HepG2 (cell line): Measurements from ENCODE around the gene ZFP1. TPM values are rescaled to one million over a fixed set of nuclear protein-coding genes. Genes with fewer than 3 reads are reported as not detected.
A peak's percentile ranks its signal among the peaks of the same experiment; 100 is the strongest.

Source experiments
- ELF3 ChIP-seq: IDR thresholded peaks from 2 replicates; pipeline ENCODE4 v1.6.1; 2016; ENCODE audit warnings: missing genetic modification reagents, missing compliant biosample characterization
- FOXK1 ChIP-seq: sonication (generic); formaldehyde crosslinking; IDR thresholded peaks from 2 replicates; pipeline ENCODE4 v1.4.0; 2020; ENCODE audit warnings: low read depth, missing genetic modification reagents, borderline replicate concordance
- MEIS2 ChIP-seq: sonication (generic); formaldehyde crosslinking; IDR thresholded peaks from 2 replicates; pipeline ENCODE4 v1.9.0; 2021; ENCODE audit warnings: mild to moderate bottlenecking, missing genetic modification reagents
- NR2F6 ChIP-seq, 2 experiments: IDR thresholded peaks; 2 replicates each; pipeline ENCODE4 v1.6.1; 2016; ENCODE audit warnings: antibody characterized with exemption in 1 of 2, mild to moderate bottlenecking in 1 of 2
- RFX3 ChIP-seq: IDR thresholded peaks from 2 replicates; pipeline ENCODE4 v1.6.1; 2016; ENCODE audit warnings: missing biosample characterization, missing genetic modification reagents
- ZBTB25 ChIP-seq: IDR thresholded peaks from 2 replicates; pipeline ENCODE4 v1.6.1; 2018; ENCODE audit warnings: missing genetic modification reagents
- ZBTB3 ChIP-seq: sonication (generic); formaldehyde crosslinking; IDR thresholded peaks from 2 replicates; pipeline ENCODE4 v1.4.0; 2020; ENCODE audit warnings: low read depth, mild to moderate bottlenecking, moderate library complexity, missing genetic modification reagents, borderline replicate concordance
- ZBTB4 ChIP-seq: sonication (generic); formaldehyde crosslinking; IDR thresholded peaks from 2 replicates; pipeline ENCODE4 v1.4.0; 2020; ENCODE audit warnings: missing genetic modification reagents, mild to moderate bottlenecking, borderline replicate concordance
- ZNF292 ChIP-seq: sonication (generic); formaldehyde crosslinking; IDR thresholded peaks from 2 replicates; pipeline ENCODE4 v1.8.1; 2022; ENCODE audit warnings: mild to moderate bottlenecking, low read depth, missing genetic modification reagents, borderline replicate concordance
- ZNF687 ChIP-seq: sonication (generic); formaldehyde crosslinking; IDR thresholded peaks from 2 replicates; pipeline ENCODE4 v1.5.1; 2020; ENCODE audit warnings: mild to moderate bottlenecking, missing genetic modification reagents, moderate library complexity
- ZNF883 ChIP-seq: sonication (generic); formaldehyde crosslinking; IDR thresholded peaks from 2 replicates; pipeline ENCODE4 v1.5.1; 2020; ENCODE audit warnings: mild to moderate bottlenecking, missing genetic modification reagents; ENCODE audit errors: not compliant biosample characterization
- polyA plus RNA-seq, 8 experiments: library from polyadenylated mRNA; depleted of rRNA in 3 of 8; stranded (reverse) in 7 of 8; unstranded in 1 of 8; fragments of >200 nt; fragmentation: Illumina TruSeq in 4 of 8; extraction: Trizol in 4 of 8; gene quantifications; 2 replicates each; pipeline versions ENCODE4 v1.2.1 to v1.2.3, GENCODE V29; 2011 to 2016; ENCODE audit warnings: low read depth in 4 of 8, missing spikeins in 1 of 8, mixed read lengths in 1 of 8; ENCODE audit not compliant: insufficient read depth in 1 of 8
- total RNA-seq, 5 experiments: library from RNA; depleted of rRNA; stranded (reverse); fragments of >200 nt; fragmentation: Illumina TruSeq; extraction: Trizol; gene quantifications; 2 replicates each; pipeline ENCODE4 v1.2.3, GENCODE V29; 2016; ENCODE audit warnings: low read depth in 1 of 5
- TF ChIP-seq, protein P1 (sequence below): sonication (generic); formaldehyde crosslinking; IDR thresholded peaks from 2 replicates; pipeline ENCODE4 v1.5.0; 2020; ENCODE audit warnings: missing genetic modification reagents
- TF ChIP-seq, protein P2 (sequence below): sonication (generic); formaldehyde crosslinking; IDR thresholded peaks from 2 replicates; pipeline ENCODE4 v1.5.0; 2020; ENCODE audit warnings: mild to moderate bottlenecking, missing genetic modification reagents, moderate library complexity
- TF ChIP-seq, protein P3 (sequence below): sonication (generic); formaldehyde crosslinking; IDR thresholded peaks from 2 replicates; pipeline ENCODE4 v1.5.1; 2020; ENCODE audit warnings: mild to moderate bottlenecking, moderate library complexity, missing genetic modification reagents

Gene ZFP1
- total and polyA plus RNA-seq, 2 of the 13 experiments (the other 11 are each of a cell fraction or from before 2014, with no cell fraction given) = 8.3 to 14.0 TPM

DNA sequence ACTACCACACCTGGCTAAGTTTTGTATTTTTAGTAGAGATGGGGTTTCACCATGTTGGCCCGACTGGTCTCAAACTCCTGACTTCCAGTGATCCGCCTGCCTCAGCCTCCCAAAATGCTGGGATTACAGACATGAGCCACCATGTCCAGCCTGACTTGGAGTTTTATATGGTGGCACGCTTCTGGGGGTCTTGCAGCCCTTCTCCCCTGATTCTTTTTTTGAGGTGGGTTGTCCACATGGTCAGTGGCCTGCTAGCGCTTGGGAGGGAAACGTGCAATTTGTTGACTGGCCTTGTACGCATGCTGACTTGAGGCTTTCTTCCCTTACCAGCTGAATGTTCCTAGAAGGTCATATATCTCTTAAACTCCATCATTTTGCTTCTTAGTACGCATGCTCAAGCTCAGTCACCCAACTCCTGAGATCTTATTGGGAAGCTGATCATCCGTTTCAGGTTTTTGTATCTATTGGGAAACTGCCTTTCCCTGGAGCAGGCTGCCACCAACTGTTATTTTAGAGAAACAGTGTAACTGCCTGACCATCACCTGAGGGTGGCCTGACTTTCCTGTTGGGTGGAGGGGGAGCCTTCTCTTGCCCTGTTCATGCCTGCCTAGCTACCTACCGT lies 18.1 kb upstream of the ZFP1 start (continued):
- TF ChIP-seq, protein P1, sequence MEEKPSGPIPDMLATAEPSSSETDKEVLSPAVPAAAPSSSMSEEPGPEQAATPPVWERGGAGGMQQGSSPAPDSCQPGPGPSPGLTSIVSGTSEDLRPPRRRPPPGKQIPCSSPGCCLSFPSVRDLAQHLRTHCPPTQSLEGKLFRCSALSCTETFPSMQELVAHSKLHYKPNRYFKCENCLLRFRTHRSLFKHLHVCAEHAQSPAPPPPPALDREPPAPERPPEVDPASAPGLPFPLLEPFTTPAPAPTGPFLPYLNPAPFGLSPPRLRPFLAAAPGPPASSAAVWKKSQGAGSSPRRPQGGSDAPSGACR (CRISPR knock-in tag) = 0 out of 2 replicates have a peak, but pooled peaks have one; percentile 10
- no peak for TF ChIP-seq ZNF883
- TF ChIP-seq RFX3 = no peak
- 0 out of 2 replicates have a peak, but pooled peaks have one; percentile 37 for TF ChIP-seq ELF3 (CRISPR knock-in tag)
- no peak for TF ChIP-seq ZBTB25 (CRISPR knock-in tag)
- TF ChIP-seq ZNF292 = peak; percentile 1; the same call in 1 of the 2 replicates
- TF ChIP-seq ZNF687 (CRISPR knock-in tag) = peak; percentile 32; the same call in 1 of the 2 replicates
- peak; percentile 3; the same call in 1 of the 2 replicates for TF ChIP-seq FOXK1 (CRISPR knock-in tag)
- TF ChIP-seq, protein P2, sequence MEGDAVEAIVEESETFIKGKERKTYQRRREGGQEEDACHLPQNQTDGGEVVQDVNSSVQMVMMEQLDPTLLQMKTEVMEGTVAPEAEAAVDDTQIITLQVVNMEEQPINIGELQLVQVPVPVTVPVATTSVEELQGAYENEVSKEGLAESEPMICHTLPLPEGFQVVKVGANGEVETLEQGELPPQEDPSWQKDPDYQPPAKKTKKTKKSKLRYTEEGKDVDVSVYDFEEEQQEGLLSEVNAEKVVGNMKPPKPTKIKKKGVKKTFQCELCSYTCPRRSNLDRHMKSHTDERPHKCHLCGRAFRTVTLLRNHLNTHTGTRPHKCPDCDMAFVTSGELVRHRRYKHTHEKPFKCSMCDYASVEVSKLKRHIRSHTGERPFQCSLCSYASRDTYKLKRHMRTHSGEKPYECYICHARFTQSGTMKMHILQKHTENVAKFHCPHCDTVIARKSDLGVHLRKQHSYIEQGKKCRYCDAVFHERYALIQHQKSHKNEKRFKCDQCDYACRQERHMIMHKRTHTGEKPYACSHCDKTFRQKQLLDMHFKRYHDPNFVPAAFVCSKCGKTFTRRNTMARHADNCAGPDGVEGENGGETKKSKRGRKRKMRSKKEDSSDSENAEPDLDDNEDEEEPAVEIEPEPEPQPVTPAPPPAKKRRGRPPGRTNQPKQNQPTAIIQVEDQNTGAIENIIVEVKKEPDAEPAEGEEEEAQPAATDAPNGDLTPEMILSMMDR = peak; percentile 85
- TF ChIP-seq NR2F6 (IDR thresholded peaks at IDR 0.05) = no peak
- TF ChIP-seq NR2F6 (CRISPR knock-in tag; IDR thresholded peaks at IDR 0.05) = peak; percentile 14; the same call in 1 of the 2 replicates
- 0 out of 2 replicates have a peak, but pooled peaks have one; percentile 12 for TF ChIP-seq ZBTB3
- TF ChIP-seq, protein P3, sequence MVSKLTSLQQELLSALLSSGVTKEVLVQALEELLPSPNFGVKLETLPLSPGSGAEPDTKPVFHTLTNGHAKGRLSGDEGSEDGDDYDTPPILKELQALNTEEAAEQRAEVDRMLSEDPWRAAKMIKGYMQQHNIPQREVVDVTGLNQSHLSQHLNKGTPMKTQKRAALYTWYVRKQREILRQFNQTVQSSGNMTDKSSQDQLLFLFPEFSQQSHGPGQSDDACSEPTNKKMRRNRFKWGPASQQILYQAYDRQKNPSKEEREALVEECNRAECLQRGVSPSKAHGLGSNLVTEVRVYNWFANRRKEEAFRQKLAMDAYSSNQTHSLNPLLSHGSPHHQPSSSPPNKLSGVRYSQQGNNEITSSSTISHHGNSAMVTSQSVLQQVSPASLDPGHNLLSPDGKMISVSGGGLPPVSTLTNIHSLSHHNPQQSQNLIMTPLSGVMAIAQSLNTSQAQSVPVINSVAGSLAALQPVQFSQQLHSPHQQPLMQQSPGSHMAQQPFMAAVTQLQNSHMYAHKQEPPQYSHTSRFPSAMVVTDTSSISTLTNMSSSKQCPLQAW (CRISPR knock-in tag) = peak; percentile 52
- TF ChIP-seq MEIS2 (CRISPR knock-in tag) = 0 out of 2 replicates have a peak, but pooled peaks have one; percentile 34
- TF ChIP-seq ZBTB4 (CRISPR knock-in tag) = peak; percentile 87; the same call in 1 of the 2 replicates
